C1 segment of cervical spinal cord (tissue), 14 donors: ENCODE measurements around the gene ARHGAP28.
A peak's percentile ranks its signal among the peaks of the same experiment; 100 is the strongest.

Experiments
- DNase-seq, 14 donors: peaks; one replicate each; lab custom pipeline; 2025; lab: John Stamatoyannopoulos, UW

ARHGAP28 gene

GRCh38 chr18:6729247-6730091 is at the start of gene ARHGAP28:
TSS of gene ARHGAP28 (plus strand) at chr18:6729716. CDS start at chr18:6729822, 106 bp downstream.
- DNase-seq: peak in 13 of 14 donors; percentile 6 to 73 (median 47)

GRCh38 chr18:6681331-6681875 is 48.1 kb upstream of the ARHGAP28 start:
- DNase-seq: no peak

- no peak for DNase-seq
Measured at GRCh38 chr18:6682437-6683111, 46.9 kb upstream of the ARHGAP28 start.

GRCh38 chr18:6683112-6683876 is 46.2 kb upstream of the ARHGAP28 start:
- no peak for DNase-seq

- DNase-seq: no peak
Measured at GRCh38 chr18:6687676-6688075, 41.8 kb upstream of the ARHGAP28 start.

GRCh38 chr18:6708890-6709289 is 20.6 kb upstream of the ARHGAP28 start:
- no peak for DNase-seq

- no peak for DNase-seq
Measured at GRCh38 chr18:6711467-6711866, 18.0 kb upstream of the ARHGAP28 start.

GRCh38 chr18:6712401-6712800 is 17.1 kb upstream of the ARHGAP28 start:
- DNase-seq: no peak

- no peak for DNase-seq
Measured at GRCh38 chr18:6714010-6714409, 15.5 kb upstream of the ARHGAP28 start.

- DNase-seq: no peak
Measured at GRCh38 chr18:6718267-6718666, 11.2 kb upstream of the ARHGAP28 start.

GRCh38 chr18:6719098-6719846 is 10.2 kb upstream of the ARHGAP28 start:
- no peak for DNase-seq

GRCh38 chr18:6719910-6720683 is 9.4 kb upstream of the ARHGAP28 start:
- DNase-seq: no peak

GRCh38 chr18:6721755-6722154 is 7.8 kb upstream of the ARHGAP28 start:
- no peak for DNase-seq

- no peak for DNase-seq
Measured at GRCh38 chr18:6722690-6723089, 6.8 kb upstream of the ARHGAP28 start.

- DNase-seq: no peak
Measured at GRCh38 chr18:6724331-6724730, 5.2 kb upstream of the ARHGAP28 start.

- no peak for DNase-seq
Measured at GRCh38 chr18:6728331-6728730, 1.2 kb upstream of the ARHGAP28 start.

GRCh38 chr18:6728809-6729246 is 688 bp upstream of the ARHGAP28 start:
- no peak for DNase-seq

GRCh38 chr18:6730416-6731221 is 1.1 kb downstream of the ARHGAP28 start:
- no peak for DNase-seq

GRCh38 chr18:6731222-6731596 is 1.7 kb downstream of the ARHGAP28 start:
- no peak for DNase-seq

GRCh38 chr18:6732952-6733351 is 3.4 kb downstream of the ARHGAP28 start:
- no peak for DNase-seq
